Brain microvascular endothelial cell (primary cell): ENCODE data around the gene USH1C.

ENCODE experiments used
- DNase-seq: peaks from one replicate; pipeline ENCODE4 v3.0.0-alpha.2; 2020
- H3K27ac ChIP-seq: fragments of 250-450 bp; sonication (Bioruptor Pico); 2 replicates; pipeline ENCODE4 v1.5.1; 2020; ENCODE audit warnings: mild to moderate bottlenecking, moderate library complexity
- H3K27me3 ChIP-seq: fragments of 250-450 bp; sonication (Bioruptor Pico); replicated peaks from 2 replicates; pipeline ENCODE4 v1.5.1; 2020; ENCODE audit warnings: mild to moderate bottlenecking
- H3K36me3 ChIP-seq: fragments of 250-450 bp; sonication (Bioruptor Pico); replicated peaks from 2 replicates; pipeline ENCODE4 v1.5.1; 2020; ENCODE audit warnings: mild to moderate bottlenecking
- H3K4me3 ChIP-seq: 2 replicates; pipeline ENCODE4 v1.5.1; 2011; ENCODE audit warnings: low read depth, mild to moderate bottlenecking, control low read depth, low read length, moderate library complexity
- in situ Hi-C: cut with HindIII; loops from 2 replicates; pipeline ENCODE4 v1.10.0; 2017; ENCODE audit warnings: low sequenced_read_pairs, low pct_ligation_motif_present
- TF ChIP-seq, protein P1 (sequence below): IDR thresholded peaks from 2 replicates; pipeline ENCODE4 v1.5.1; 2011; ENCODE audit warnings: low read depth, mild to moderate bottlenecking, moderate library complexity, low read length, control low read depth, inconsistent platforms; ENCODE audit errors: missing control alignments

Gene USH1C

DNA sequence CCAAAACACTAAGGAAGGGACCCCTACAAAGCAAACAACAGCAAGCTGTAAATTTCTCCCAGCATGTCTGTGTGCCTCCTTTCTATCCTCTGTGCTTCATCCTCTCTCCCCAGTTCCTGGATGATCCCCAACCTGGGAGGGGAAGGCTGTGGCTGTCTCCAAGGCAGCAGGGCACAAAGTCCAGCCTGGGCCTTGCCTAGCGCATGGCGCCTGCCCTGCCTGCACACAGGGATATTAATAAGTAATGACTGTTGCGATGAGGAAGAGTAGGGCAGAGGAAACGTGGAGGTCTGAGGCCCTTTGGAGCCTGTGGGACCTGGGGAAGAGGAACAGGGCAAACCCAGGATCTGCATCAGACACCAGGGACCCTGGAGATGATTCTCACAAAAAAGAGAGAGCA is 2.0 kb downstream of the USH1C start:
- no peaks in the 10 kb centered on the region for H3K36me3 ChIP-seq
- no peak for DNase-seq
- peaks cover 13% of the 10 kb centered on the region for H3K27me3 ChIP-seq
- no peak overlapping the region for H3K4me3 ChIP-seq
- in situ Hi-C loops = no loop called here
- H3K27ac ChIP-seq = no peak overlapping the region
- TF ChIP-seq, protein P1, sequence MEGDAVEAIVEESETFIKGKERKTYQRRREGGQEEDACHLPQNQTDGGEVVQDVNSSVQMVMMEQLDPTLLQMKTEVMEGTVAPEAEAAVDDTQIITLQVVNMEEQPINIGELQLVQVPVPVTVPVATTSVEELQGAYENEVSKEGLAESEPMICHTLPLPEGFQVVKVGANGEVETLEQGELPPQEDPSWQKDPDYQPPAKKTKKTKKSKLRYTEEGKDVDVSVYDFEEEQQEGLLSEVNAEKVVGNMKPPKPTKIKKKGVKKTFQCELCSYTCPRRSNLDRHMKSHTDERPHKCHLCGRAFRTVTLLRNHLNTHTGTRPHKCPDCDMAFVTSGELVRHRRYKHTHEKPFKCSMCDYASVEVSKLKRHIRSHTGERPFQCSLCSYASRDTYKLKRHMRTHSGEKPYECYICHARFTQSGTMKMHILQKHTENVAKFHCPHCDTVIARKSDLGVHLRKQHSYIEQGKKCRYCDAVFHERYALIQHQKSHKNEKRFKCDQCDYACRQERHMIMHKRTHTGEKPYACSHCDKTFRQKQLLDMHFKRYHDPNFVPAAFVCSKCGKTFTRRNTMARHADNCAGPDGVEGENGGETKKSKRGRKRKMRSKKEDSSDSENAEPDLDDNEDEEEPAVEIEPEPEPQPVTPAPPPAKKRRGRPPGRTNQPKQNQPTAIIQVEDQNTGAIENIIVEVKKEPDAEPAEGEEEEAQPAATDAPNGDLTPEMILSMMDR = no peak

DNA sequence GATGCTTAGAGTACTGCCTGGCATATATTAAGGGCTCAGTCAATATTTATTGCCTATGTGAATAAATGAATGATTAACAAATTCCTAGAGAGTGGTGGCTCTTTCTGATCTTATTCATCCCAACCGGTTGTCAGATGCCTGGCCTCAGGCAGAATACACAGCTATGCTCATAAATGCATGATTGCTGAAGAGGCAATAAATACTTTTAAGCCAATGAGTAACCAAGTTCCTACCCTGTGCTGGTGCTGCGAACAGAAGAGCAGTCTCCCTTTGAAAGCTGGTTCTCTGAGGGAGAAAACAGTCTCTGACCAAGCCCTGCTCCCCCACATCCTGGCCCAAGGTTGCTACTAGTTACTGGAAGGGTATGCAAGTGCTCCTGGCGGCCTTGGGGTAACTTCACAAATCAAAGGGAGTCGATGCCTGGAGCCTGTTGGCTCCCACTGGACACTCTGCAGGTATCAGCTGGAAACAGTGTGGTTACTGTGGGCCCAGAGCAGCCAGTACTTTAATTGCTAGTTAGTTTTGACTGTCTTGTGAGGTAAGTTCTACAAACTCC is 2.8 kb downstream of the USH1C start:
- TF ChIP-seq, protein P1 = no peak
- H3K27me3 ChIP-seq = peaks cover 11% of the 10 kb centered on the region

DNA sequence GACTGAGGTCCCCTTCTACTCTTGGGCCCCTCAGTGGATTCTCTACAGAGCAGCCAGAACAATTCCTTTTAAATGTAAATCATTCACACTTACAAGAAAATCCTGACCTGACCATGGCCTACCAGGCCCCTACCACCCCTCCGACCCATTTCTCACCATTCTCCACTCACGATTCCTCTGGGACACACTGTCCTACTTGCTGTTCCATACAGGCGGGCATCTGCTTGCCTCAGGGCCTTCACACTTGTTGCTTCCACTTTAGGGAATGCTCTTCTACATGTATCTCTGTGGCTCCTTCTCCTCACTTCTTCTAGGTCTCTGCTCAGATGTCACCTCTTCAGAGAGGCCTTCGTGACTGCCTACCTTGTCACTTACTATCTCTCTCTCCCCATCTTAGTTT is 3.4 kb downstream of the USH1C start:
- in situ Hi-C loops = no loop called here
- TF ChIP-seq, protein P1 = no peak
- no peak overlapping the region for H3K4me3 ChIP-seq
- no peaks in the 10 kb centered on the region for H3K36me3 ChIP-seq
- no peak overlapping the region for H3K27ac ChIP-seq
- peaks cover 11% of the 10 kb centered on the region for H3K27me3 ChIP-seq
- DNase-seq = no peak

More for the DNA sequence above, 2.8 kb downstream of the USH1C start:
- in situ Hi-C loops = no loop called here
- H3K4me3 ChIP-seq = no peak overlapping the region
- no peak overlapping the region for H3K27ac ChIP-seq
- H3K36me3 ChIP-seq = no peaks in the 10 kb centered on the region
- DNase-seq = no peak

DNA sequence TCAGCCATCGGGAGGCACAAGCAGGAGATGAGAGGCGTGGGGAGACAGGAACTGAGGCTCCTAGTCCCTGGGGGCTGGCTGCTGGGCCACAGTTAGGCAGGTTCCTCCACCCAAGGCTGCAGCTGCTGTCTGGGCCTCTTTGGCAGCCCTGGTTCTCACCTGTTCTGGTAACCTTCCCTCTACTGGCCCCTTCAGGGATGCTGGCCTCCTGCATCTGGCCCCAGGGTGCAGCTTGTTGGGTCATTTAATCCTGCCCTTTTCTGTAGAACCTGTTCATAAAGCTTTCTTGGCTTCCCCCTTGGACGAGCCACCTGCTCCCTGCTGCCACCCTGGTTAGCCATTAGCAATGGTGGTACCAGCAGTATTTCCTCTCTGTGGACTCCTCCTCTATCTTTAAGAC is 5.5 kb downstream of the USH1C start:
- no peak overlapping the region for H3K4me3 ChIP-seq
- TF ChIP-seq, protein P1 = no peak
- no peak overlapping the region for H3K27ac ChIP-seq
- in situ Hi-C loops = no loop called here
- no peak for DNase-seq
- H3K36me3 ChIP-seq = no peaks in the 10 kb centered on the region
- H3K27me3 ChIP-seq = peaks cover 6% of the 10 kb centered on the region

DNA sequence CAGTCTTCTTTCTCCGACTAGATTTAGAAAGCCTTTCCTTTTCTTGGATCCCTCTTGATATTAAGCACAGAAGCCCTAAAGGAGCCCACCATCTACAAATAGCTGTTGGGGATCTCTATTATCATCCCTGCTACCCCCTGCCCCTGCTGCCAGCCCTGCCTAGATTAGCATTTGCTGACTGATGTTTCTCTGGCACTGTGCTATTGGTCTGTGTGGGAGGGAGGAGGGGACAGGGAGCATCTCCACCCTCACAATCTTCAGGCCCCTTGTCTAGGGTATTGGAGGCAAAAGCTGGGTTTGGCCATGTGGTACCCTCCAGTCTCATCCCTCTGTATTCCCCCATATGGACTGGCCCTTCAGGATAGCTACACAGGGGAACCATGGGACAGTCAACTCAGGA is 6.2 kb downstream of the USH1C start:
- in situ Hi-C loops = no loop called here
- TF ChIP-seq, protein P1 = no peak
- no peaks in the 10 kb centered on the region for H3K36me3 ChIP-seq
- H3K27me3 ChIP-seq = no peaks in the 10 kb centered on the region
- H3K4me3 ChIP-seq = no peak overlapping the region
- H3K27ac ChIP-seq = no peak overlapping the region
- no peak for DNase-seq

DNA sequence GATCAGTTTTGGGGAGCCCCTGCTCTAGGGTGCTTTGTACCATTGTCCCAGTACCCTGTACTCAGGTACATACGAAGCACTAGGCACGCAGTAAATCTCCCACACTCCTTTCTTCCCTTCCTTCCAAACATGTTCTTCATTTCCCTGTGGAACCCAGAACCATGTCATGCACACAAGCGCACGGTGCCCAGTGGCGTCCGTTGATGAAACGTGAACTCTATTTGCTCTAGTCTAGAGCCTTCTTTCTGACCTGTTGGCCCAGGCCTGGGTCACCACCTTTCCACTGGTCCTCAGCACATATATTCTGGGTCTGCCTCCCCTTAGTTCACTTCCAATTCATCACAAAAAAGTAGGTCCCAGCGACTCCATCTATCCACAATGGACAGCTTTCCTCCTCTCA is 7.0 kb downstream of the USH1C start:
- in situ Hi-C loops = no loop called here
- Histone ChIP-seq H3K27ac (no peak overlapping the region), H3K4me3 (no peak overlapping the region), H3K36me3 (no peaks in the 10 kb centered on the region), H3K27me3 (no peaks in the 10 kb centered on the region)
- TF ChIP-seq, protein P1 = no peak
- no peak for DNase-seq
